Nephron (organoid): ENCODE measurements around the gene EVC.

Experiments used
- H3K27ac Mint-ChIP-seq, 3 experiments: 2 replicates each; pipeline ENCODE4 v1.8.0; 2020; ENCODE audit warnings: mixed read lengths in 3 of 3, mild to moderate bottlenecking in 2 of 3, moderate library complexity in 1 of 3
- H3K27me3 Mint-ChIP-seq: 2 replicates; pipeline ENCODE4 v1.8.0; 2021; ENCODE audit warnings: low read depth, mild to moderate bottlenecking, moderate library complexity, mixed read lengths
- H3K36me3 Mint-ChIP-seq: 2 replicates; pipeline ENCODE4 v1.8.0; 2020; ENCODE audit warnings: low read depth, mixed read lengths
- H3K4me1 Mint-ChIP-seq: 2 replicates; pipeline ENCODE4 v1.8.0; 2020; ENCODE audit warnings: mixed read lengths
- H3K4me3 Mint-ChIP-seq, 3 experiments: 2 replicates each; pipeline ENCODE4 v1.8.0; 2020; ENCODE audit warnings: mild to moderate bottlenecking in 3 of 3, mixed read lengths in 3 of 3, moderate library complexity in 2 of 3
- H3K9me3 Mint-ChIP-seq: 2 replicates; pipeline ENCODE4 v1.8.0; 2020; ENCODE audit warnings: mixed read lengths
- TF ChIP-seq, protein P1 (sequence below), 3 experiments: fragments of 200-600 bp; sonication (generic); IDR thresholded peaks; one replicate each; pipeline ENCODE4 v1.5.0; 2021; ENCODE audit warnings: antibody characterized with exemption in 3 of 3; ENCODE audit not compliant: unreplicated experiment in 3 of 3

The EVC gene

DNA sequence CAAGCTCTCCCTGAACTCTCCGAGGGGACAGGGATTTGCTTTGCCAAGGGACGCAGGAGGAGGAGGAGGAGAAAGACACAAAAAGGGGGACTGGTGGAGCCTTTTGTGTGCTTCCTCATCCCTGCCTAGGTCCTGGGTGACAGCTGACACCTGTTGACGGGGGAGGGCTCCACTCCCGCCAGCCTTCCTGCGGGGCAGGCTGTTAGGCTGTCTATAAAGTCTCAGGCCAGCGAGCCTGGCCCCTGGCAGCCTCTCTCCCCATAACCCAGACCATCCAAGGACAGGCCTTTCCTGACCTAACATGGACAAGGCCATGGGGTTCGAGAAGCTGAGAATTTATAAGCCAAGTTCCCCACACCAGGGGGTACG, 1.8 kb upstream of the EVC start:
- peak overlapping the region; percentile 80 to 91 (median 91) for H3K27ac Mint-ChIP-seq
- peak overlapping the region; percentile 81 to 93 (median 91) for H3K4me3 Mint-ChIP-seq
- H3K4me1 Mint-ChIP-seq: peaks cover 49% of the 10 kb centered on the region
- no peaks in the 10 kb centered on the region for H3K27me3 Mint-ChIP-seq
- TF ChIP-seq, protein P1, sequence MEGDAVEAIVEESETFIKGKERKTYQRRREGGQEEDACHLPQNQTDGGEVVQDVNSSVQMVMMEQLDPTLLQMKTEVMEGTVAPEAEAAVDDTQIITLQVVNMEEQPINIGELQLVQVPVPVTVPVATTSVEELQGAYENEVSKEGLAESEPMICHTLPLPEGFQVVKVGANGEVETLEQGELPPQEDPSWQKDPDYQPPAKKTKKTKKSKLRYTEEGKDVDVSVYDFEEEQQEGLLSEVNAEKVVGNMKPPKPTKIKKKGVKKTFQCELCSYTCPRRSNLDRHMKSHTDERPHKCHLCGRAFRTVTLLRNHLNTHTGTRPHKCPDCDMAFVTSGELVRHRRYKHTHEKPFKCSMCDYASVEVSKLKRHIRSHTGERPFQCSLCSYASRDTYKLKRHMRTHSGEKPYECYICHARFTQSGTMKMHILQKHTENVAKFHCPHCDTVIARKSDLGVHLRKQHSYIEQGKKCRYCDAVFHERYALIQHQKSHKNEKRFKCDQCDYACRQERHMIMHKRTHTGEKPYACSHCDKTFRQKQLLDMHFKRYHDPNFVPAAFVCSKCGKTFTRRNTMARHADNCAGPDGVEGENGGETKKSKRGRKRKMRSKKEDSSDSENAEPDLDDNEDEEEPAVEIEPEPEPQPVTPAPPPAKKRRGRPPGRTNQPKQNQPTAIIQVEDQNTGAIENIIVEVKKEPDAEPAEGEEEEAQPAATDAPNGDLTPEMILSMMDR (IDR thresholded peaks at IDR 0.05; ENCODE audit: unreplicated experiment in 3 of 3): no peak
- H3K36me3 Mint-ChIP-seq: peaks cover 30% of the 10 kb centered on the region
- H3K9me3 Mint-ChIP-seq: peaks cover 5% of the 10 kb centered on the region

DNA sequence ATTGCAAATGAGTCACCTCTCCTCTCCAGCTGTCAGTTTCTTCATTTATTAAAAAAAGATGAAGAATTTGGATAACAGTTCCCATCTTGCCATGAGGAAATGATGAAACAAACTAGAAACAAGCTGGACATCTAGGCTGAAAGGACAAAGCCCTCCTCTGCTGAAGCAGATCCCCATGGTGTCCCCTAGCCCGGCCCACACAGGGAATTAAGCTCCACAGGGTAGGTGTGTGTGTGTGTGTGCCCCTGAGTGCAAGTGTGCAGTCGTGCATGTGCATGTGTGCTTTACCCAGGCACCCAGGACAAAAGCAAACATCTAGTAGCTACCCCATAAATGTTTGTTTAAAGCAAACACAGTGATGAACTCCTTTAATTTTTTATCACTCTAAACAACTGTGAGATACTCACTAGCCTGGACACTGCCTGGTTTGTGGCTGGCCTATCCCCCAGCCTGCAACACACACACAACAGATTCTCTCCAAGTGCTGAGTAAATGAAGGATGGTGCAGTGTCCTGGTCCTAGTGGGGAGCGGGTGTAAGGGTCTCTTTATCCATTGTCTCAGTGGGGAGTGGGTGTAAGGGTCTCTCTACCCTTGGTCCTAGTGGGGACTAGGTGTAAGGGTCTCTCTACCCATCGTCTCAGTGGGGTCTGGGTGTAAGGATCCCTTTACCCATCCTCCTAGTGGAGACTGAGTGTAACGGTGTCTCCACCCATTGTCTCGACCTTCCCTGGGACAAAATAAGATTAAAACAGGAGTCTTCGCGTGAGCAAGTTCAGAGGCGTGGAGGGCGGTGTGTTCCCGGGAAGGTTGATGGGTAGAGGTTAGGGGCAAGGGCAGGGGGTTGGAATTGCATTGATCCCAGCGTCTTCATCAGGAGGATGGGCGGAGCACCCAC, 688 bp upstream of the EVC start:
- H3K4me3 Mint-ChIP-seq: peak overlapping the region; percentile 87 to 93 (median 91)
- peak overlapping the region; percentile 86 to 94 (median 91) for H3K27ac Mint-ChIP-seq
- H3K36me3 Mint-ChIP-seq: peaks cover 30% of the 10 kb centered on the region
- H3K9me3 Mint-ChIP-seq: peaks cover 11% of the 10 kb centered on the region
- TF ChIP-seq, protein P1 (IDR thresholded peaks at IDR 0.05; ENCODE audit: unreplicated experiment in 3 of 3): peak; percentile 25 to 39 (median 36)
- H3K4me1 Mint-ChIP-seq: peaks cover 49% of the 10 kb centered on the region
- H3K27me3 Mint-ChIP-seq: no peaks in the 10 kb centered on the region

DNA sequence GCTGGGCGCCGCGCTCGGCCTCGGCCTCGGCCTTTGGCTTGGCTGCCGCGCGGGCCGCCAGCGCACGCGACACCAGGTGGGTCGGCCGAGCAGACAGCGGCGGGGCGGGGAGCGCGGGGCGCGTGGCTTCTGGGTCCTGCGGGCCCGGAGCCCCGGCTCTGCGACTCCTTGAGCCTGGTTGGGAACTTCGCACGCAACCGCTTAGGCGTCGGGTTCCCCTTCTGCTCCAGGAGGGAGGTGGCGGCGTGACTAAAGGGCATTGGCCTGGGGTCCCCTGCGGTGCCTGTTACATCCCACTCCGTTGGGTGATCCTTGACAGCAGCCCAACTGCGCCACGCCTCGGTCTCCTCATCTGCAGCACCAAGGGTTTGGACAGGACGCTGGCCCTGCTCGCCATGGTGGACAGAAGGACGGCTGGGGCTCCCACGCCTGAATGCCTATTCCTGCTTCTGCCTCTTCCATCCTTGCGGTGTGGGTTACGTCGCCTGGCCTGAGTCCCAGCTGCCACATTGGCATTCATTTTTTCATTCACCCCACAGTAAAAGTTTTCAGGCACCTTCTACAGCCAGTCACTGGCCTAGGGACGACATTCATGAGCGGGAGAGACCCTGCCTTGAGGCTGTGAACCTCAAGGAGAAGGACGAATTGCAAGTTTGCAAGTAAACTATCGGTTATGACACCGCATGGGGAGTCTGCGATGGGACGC, 631 bp downstream of the EVC start:
- peaks cover 49% of the 10 kb centered on the region for H3K4me1 Mint-ChIP-seq
- TF ChIP-seq, protein P1 (IDR thresholded peaks at IDR 0.05; ENCODE audit: unreplicated experiment in 3 of 3): no peak
- no peaks in the 10 kb centered on the region for H3K27me3 Mint-ChIP-seq
- H3K9me3 Mint-ChIP-seq: peaks cover 12% of the 10 kb centered on the region
- H3K27ac Mint-ChIP-seq: peak overlapping the region; percentile 67 to 78 (median 70)
- peaks cover 33% of the 10 kb centered on the region for H3K36me3 Mint-ChIP-seq
- peak overlapping the region; percentile 85 to 94 (median 93) for H3K4me3 Mint-ChIP-seq

DNA sequence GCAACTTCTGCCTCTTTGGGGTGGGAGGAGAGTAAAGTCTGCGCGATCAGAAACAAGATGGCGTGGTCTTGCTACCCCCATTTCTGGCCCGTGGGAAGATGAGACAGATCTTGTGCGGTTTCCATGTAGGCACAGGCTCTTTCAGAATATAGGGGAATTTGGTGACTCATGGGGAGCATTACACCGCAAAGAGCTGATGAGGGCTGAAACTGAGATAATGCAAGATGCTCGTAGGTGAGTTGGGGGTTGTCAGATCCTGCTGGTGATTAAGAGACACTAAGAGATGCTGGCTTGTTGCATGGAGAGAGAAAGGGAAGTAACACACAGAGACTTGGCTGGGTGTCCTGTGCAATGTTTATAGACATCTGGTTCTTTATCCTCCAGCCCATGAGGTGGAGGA, 1.5 kb downstream of the EVC start:
- H3K36me3 Mint-ChIP-seq: peaks cover 41% of the 10 kb centered on the region
- TF ChIP-seq, protein P1 (IDR thresholded peaks at IDR 0.05; ENCODE audit: unreplicated experiment in 3 of 3): no peak

DNA sequence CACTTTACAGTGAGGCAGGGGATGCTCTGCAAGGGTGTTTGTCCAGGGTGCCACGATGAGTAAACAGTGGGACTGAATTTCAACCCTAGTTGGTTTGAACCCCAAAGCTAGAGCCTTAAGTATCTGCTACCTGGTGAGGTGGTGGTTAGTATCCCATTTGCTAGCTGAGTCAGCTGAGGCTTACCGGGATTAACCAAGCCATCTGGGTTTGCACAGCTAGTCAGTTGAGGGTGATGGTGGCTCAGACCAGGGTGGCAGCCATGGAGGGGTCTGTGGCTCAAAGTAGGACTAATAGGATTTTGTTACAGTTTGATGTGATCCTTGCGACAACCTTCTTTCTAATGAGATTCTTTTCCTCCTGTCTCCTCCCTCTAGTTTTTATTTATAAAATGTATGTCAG, 1.9 kb downstream of the EVC start:
- peaks cover 38% of the 10 kb centered on the region for H3K4me1 Mint-ChIP-seq
- H3K36me3 Mint-ChIP-seq: peaks cover 45% of the 10 kb centered on the region
- peaks cover 23% of the 10 kb centered on the region for H3K9me3 Mint-ChIP-seq
- H3K27ac Mint-ChIP-seq: peak overlapping the region; percentile 3 to 10 (median 3)
- TF ChIP-seq, protein P1 (IDR thresholded peaks at IDR 0.05; ENCODE audit: unreplicated experiment in 3 of 3): no peak
- H3K27me3 Mint-ChIP-seq: no peaks in the 10 kb centered on the region
- peak overlapping the region; percentile 85 to 94 (median 93) for H3K4me3 Mint-ChIP-seq

More for the DNA sequence above, 1.5 kb downstream of the EVC start:
- Mint-ChIP-seq H3K4me1 (peaks cover 41% of the 10 kb centered on the region), H3K9me3 (peaks cover 20% of the 10 kb centered on the region), H3K27me3 (no peaks in the 10 kb centered on the region), H3K4me3 (peak overlapping the region; percentile 85 to 94 (median 93)), H3K27ac (peak overlapping the region; percentile 3 to 10 (median 3))
